PC-9 (cell line): ENCODE data around the gene ATF2. TPM values are rescaled to one million over a fixed set of nuclear protein-coding genes. Genes with fewer than 3 reads are reported as not detected.

Experiments
- BruUV-seq: library from RNA; stranded (reverse); fragments of 400-500 nt; replicated peaks from 2 replicates; lab custom pipeline; 2021; lab: Mats Ljungman, UMichigan
- CTCF ChIA-PET: fragments of 300-600 bp; sonication (Branson Sonifier 250); formaldehyde crosslinking; loops from one replicate; lab custom pipeline; 2022; ENCODE audit warnings: antibody characterized with exemption; lab: Charles Lee
- POLR2A ChIA-PET: fragments of 300-600 bp; sonication (Branson Sonifier 250); formaldehyde crosslinking; loops from one replicate; lab custom pipeline; 2022; ENCODE audit warnings: antibody characterized with exemption; ENCODE audit not compliant: unreplicated experiment; lab: Charles Lee
- DNase-seq, 2 experiments: peaks; one replicate each; pipeline versions ENCODE4 v3.0.0 to v3.0.0-alpha.2; 2015 to 2022; ENCODE audit warnings: mixed read lengths in 1 of 2
- H2AFZ ChIP-seq: fragments of 200-600 bp; sonication (generic); 2 replicates; pipeline ENCODE4 v1.8.1; 2017; ENCODE audit warnings: antibody characterized with exemption
- H3F3A ChIP-seq: fragments of 200-600 bp; sonication (generic); 2 replicates; pipeline ENCODE4 v1.8.1; 2017; ENCODE audit warnings: antibody characterized with exemption, mild to moderate bottlenecking, low read depth; ENCODE audit not compliant: insufficient read depth
- H3K27ac ChIP-seq: fragments of 200-600 bp; sonication (generic); 2 replicates; pipeline ENCODE4 v1.6.1; 2016; ENCODE audit warnings: mixed run types
- H3K27me3 ChIP-seq: fragments of 200-600 bp; sonication (generic); 2 replicates; pipeline ENCODE4 v1.6.1; 2016; ENCODE audit warnings: low read depth, mixed run types; ENCODE audit not compliant: insufficient read depth
- H3K36me3 ChIP-seq: fragments of 200-600 bp; sonication (generic); 2 replicates; pipeline ENCODE4 v1.6.1; 2016; ENCODE audit warnings: low read depth, mixed run types
- H3K4me1 ChIP-seq: fragments of 200-600 bp; sonication (generic); replicated peaks from 2 replicates; pipeline ENCODE4 v1.6.1; 2016; ENCODE audit warnings: mixed run types; ENCODE audit not compliant: insufficient read depth
- H3K4me2 ChIP-seq: fragments of 200-600 bp; sonication (generic); 2 replicates; pipeline ENCODE4 v1.6.1; 2017; ENCODE audit warnings: mixed run types
- H3K4me3 ChIP-seq: fragments of 200-600 bp; sonication (generic); 2 replicates; pipeline ENCODE4 v1.6.1; 2016; ENCODE audit warnings: mixed run types
- H3K79me2 ChIP-seq: fragments of 200-600 bp; sonication (generic); 2 replicates; pipeline ENCODE4 v1.6.1; 2017; ENCODE audit warnings: low read depth, mixed run types
- H3K9me2 ChIP-seq: fragments of 200-600 bp; sonication (generic); 2 replicates; pipeline ENCODE4 v1.8.1; 2017; ENCODE audit warnings: mild to moderate bottlenecking; ENCODE audit not compliant: insufficient read depth
- H3K9me3 ChIP-seq: fragments of 200-600 bp; sonication (generic); 2 replicates; pipeline ENCODE4 v1.8.1; 2016; ENCODE audit warnings: low read depth; ENCODE audit not compliant: insufficient read depth
- H4K20me1 ChIP-seq: fragments of 200-600 bp; sonication (generic); 2 replicates; pipeline ENCODE4 v1.8.1; 2017; ENCODE audit not compliant: insufficient read depth
- EZH2 ChIP-seq: fragments of 200-600 bp; sonication (generic); IDR thresholded peaks from 2 replicates; pipeline ENCODE4 v1.8.0; 2017; ENCODE audit warnings: antibody characterized with exemption, low read depth
- intact Hi-C: fragments of 100-400 bp; cut with micrococcal nuclease; formaldehyde crosslinking; loops from one replicate; pipeline ENCODE4 v1.10.0; 2022; ENCODE audit not compliant: unreplicated experiment
- total RNA-seq: library from RNA; stranded (reverse); gene quantifications from 2 replicates; pipeline ENCODE4 v1.2.3, GENCODE V29; 2021
- TF ChIP-seq, protein P1 (sequence below): fragments of 200-600 bp; sonication (generic); conservative IDR thresholded peaks from 2 replicates; pipeline ENCODE4 v1.6.1; 2017; ENCODE audit warnings: mixed run types, antibody characterized with exemption, mild to moderate bottlenecking, moderate library complexity

The ATF2 gene
- total RNA-seq, 1 experiment from 2014 or later = 94.5 TPM

DNA sequence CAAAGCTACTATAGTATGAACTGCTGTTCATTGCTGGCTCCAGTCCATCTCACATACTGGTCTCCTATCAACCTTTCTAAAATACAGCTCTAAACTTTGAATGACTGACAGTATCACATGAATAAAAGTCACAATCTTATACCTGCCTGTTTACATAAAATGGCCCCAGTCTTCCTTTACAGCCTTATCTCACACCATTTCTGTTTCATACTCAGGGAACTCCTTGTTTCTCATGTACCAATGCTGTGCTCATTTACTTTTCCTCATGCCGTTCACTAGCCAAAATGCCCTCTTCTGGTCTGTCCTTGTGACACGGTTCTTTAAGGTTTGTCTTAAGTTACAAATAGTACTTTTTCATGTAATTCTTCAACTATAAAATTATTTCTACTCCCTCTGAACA lies 7.3 kb upstream of the ATF2 start:
- DNase-seq = no peak
- ChIA-PET CTCF (no interaction called here), POLR2A (no interaction called here)
- peaks cover 51% of the 10 kb centered on the region for H3F3A ChIP-seq
- H3K4me3 ChIP-seq = no peak overlapping the region
- no peaks in the 10 kb centered on the region for H3K9me2 ChIP-seq
- peaks cover 35% of the 10 kb centered on the region for H3K79me2 ChIP-seq
- H3K9me3 ChIP-seq = no peaks in the 10 kb centered on the region
- no TSS peak for BruUV-seq
- peak overlapping the region; percentile 5; the same call in 1 of the 2 replicates for H3K27ac ChIP-seq
- H4K20me1 ChIP-seq = peaks cover 16% of the 10 kb centered on the region; the same call in 1 of the 2 replicates
- H3K36me3 ChIP-seq = peaks cover 41% of the 10 kb centered on the region
- intact Hi-C loops = no loop called here
- H3K4me2 ChIP-seq = peak overlapping the region; percentile 15
- H2AFZ ChIP-seq = no peak overlapping the region
- no peaks in the 10 kb centered on the region for H3K27me3 ChIP-seq
- peaks cover 42% of the 10 kb centered on the region for H3K4me1 ChIP-seq
- TF ChIP-seq, protein P1, sequence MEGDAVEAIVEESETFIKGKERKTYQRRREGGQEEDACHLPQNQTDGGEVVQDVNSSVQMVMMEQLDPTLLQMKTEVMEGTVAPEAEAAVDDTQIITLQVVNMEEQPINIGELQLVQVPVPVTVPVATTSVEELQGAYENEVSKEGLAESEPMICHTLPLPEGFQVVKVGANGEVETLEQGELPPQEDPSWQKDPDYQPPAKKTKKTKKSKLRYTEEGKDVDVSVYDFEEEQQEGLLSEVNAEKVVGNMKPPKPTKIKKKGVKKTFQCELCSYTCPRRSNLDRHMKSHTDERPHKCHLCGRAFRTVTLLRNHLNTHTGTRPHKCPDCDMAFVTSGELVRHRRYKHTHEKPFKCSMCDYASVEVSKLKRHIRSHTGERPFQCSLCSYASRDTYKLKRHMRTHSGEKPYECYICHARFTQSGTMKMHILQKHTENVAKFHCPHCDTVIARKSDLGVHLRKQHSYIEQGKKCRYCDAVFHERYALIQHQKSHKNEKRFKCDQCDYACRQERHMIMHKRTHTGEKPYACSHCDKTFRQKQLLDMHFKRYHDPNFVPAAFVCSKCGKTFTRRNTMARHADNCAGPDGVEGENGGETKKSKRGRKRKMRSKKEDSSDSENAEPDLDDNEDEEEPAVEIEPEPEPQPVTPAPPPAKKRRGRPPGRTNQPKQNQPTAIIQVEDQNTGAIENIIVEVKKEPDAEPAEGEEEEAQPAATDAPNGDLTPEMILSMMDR = no peak
- no peak for TF ChIP-seq EZH2

DNA sequence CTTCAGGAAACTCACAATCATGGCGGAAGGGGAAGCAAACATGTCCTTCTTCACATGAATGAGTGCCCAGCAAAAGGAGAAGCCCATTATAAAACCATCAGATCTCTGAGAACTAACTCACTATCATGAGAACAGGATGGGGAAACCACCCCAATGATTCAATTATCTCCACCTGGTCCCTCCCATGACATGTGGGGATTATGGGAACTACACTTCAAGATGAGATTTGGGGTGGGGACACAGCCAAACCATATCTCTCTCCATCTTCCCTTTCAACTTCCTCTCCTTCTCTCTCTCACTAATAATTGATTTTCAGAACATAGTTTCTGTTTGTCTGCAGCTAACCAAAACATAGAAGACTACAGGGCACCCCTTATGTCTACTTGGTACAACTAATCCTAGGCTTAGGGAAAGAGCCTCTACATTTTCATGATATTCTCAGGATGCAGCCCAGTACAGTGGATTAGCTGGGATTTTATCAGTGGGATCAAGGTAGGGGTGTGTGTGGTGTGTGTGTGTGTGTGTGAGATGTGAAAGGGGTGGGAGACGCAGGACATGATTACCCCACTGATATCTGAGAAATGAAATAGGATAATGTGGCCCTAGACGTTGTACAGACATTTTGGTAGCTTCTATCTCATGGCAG lies 2.8 kb upstream of the ATF2 start:
- CTCF ChIA-PET = no interaction called here
- intact Hi-C loops = no loop called here
- H3K79me2 ChIP-seq = peaks cover 22% of the 10 kb centered on the region

DNA sequence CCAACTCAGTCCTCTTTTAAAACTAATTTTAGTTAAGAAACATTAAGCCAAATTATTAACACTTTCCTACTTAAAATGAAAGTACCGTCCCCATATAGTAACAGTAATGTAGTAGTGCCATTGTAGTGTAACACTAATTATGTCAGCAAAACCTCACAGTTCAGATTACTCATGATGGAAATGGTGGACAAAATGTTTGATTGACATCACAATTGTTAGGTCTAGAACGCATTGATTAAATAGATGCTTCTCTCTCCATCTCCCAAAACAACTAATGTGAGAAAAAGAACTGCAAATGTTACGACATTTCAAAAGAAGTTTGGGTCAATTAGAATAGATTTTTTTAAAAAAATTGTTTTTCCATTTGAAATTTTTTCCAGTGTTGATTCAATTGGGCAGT lies 1.2 kb upstream of the ATF2 start:
- TF ChIP-seq, protein P1 = no peak
- TF ChIP-seq EZH2 = no peak
- no TSS peak for BruUV-seq
- no peak for DNase-seq
- Histone ChIP-seq H3K4me3 (peak overlapping the region; percentile 57), H3K4me2 (peak overlapping the region; percentile 85), H3F3A (peaks cover 12% of the 10 kb centered on the region; the same call in 1 of the 2 replicates), H3K9me2 (no peaks in the 10 kb centered on the region), H3K9me3 (no peaks in the 10 kb centered on the region), H3K27me3 (no peaks in the 10 kb centered on the region), H3K27ac (peak overlapping the region; percentile 58), H3K79me2 (peaks cover 38% of the 10 kb centered on the region), H2AFZ (peak overlapping the region; percentile 87; the same call in 1 of the 2 replicates), H3K4me1 (peaks cover 20% of the 10 kb centered on the region), H3K36me3 (no peaks in the 10 kb centered on the region), H4K20me1 (peaks cover 25% of the 10 kb centered on the region; the same call in 1 of the 2 replicates)
- ChIA-PET CTCF (no interaction called here), POLR2A (no interaction called here)
- intact Hi-C loops = loop anchor here (10.0 kb wide), 2 partner anchors 424 to 1416 kb away; no protein-coding TSS in a partner anchor

More for the DNA sequence above, 2.8 kb upstream of the ATF2 start:
- Histone ChIP-seq H3K4me1 (peaks cover 24% of the 10 kb centered on the region), H3K27me3 (no peaks in the 10 kb centered on the region), H3K9me3 (no peaks in the 10 kb centered on the region), H3K36me3 (0 out of 2 replicates have a peak, but pooled peaks cover 3% of the 10 kb centered on the region), H4K20me1 (peaks cover 12% of the 10 kb centered on the region; the same call in 1 of the 2 replicates), H3F3A (peaks cover 21% of the 10 kb centered on the region), H3K4me3 (no peak overlapping the region), H2AFZ (no peak overlapping the region), H3K4me2 (no peak overlapping the region), H3K27ac (no peak overlapping the region), H3K9me2 (no peaks in the 10 kb centered on the region)
- TF ChIP-seq, protein P1 = no peak
- TF ChIP-seq EZH2 = no peak
- POLR2A ChIA-PET = no interaction called here
- DNase-seq = no peak
- no TSS peak for BruUV-seq
